Heart left ventricle (tissue), 13 donors: ENCODE measurements around the gene CBLC.
A peak's percentile ranks its signal among the peaks of the same experiment; 100 is the strongest.

Experiments used
- CTCF ChIP-seq, 12 donors: fragments of 200-600 bp; sonication (generic) in 4 of 12; IDR thresholded peaks; one replicate each; pipeline versions ENCODE4 v1.5.0 to v1.8.0; 2018 to 2022; ENCODE audit warnings: antibody characterized with exemption in 12 of 12, mild to moderate bottlenecking in 5 of 12
- POLR2A ChIP-seq, 2 donors: fragments of 450-650 bp; IDR thresholded peaks; one replicate each; pipeline ENCODE4 v1.6.1; 2017; ENCODE audit warnings: antibody characterized with exemption in 2 of 2, mild to moderate bottlenecking in 2 of 2, moderate library complexity in 2 of 2
- donor health status: ischemic (EF 13 %, LVEDD 7.1; RV severe dilation, severe dysfunction).
- donor health status: DM: no; HTN: yes; CAD: no.
- donor health status: DM: no; HTN: no; CAD: no.
- donor health status: ischemic (EF 25% LVEDD 6.9; RV normal size, moderate dysfunction).
- donor health status: ischemic (EF 25% LVEDD 5.7; RV mildly dilated, moderate dysfunction).
- donor health status: ischemic (EF 35%, LVEDD 5.7; RV mildly dilated, moderate dysfunction).
- donor health status: nonischemic (EF 11% LVEDD 7.7; RV severe dilation, severe dysfunction).
- donor health status: DM: yes; HTN: yes; CAD: no.
- donor health status: PGD.
- donor health status: ischemic (EF 29% LVEDD 5.4; RV normal size, mild dysfunction).
- donor health status: nonischemic (EF 23%, LVEDD 6.1; RV moderate dilation, normal function).

DNA sequence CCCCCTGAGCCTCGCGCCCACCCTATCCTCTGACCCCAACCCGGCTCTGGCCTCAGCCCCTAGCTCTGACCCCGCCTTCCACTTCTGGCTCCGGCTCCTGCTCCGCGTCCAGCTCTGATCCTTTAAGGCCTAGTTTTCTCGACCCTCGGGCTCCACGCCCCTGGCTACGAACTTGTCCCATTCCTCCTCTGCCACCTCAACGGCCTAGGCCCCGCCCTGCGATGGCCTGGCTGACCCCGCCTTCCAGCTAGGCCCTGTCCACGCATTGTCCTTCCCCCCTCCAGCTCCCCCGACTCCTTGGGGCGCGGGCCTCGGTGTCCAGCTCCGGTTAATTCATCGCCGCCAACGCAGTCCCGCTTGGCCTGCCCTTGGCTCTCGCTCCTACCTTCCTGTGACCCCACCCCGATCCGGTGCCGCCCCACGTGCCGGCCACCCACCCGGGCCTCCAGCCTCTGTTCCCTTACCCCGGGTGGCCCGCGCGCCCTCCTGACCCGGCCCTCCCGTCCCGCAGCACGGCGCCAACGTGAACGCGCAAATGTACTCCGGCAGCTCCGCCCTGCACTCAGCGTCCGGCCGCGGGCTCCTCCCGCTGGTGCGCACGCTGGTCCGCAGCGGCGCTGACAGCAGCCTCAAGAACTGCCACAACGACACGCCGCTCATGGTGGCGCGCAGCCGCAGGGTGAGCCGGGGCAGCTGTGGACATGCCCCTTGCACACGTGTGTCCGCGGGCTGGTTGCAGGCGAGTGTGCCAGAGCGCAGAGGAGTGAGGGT lies 19.8 kb upstream of the CBLC start:
- TF ChIP-seq POLR2A (IDR thresholded peaks at IDR 0.05) (no peak), CTCF (IDR thresholded peaks at IDR 0.05) (peak in 9 of 12 donors; percentile 8 to 57 (median 38))
